HG03159 (cell line): ENCODE results near the gene WBP2.

Experiments
- ATAC-seq: cut with Tn5 transposase; IDR thresholded peaks from one replicate; pipeline ENCODE4 v1.9.1; 2021; ENCODE audit warnings: mild to moderate bottlenecking, moderate library complexity; ENCODE audit not compliant: unreplicated experiment

WBP2 gene

GRCh38 chr17:75846692-75847613 is 8.2 kb downstream of the WBP2 start:
- ATAC-seq: no peak

GRCh38 chr17:75845933-75846691 is 9.0 kb downstream of the WBP2 start:
- no peak for ATAC-seq

GRCh38 chr17:75845058-75845711 is 9.9 kb downstream of the WBP2 start:
- ATAC-seq: peak; percentile 76

- peak; percentile 17 for ATAC-seq
Measured at GRCh38 chr17:75844530-75845057, 10.5 kb downstream of the WBP2 start.

GRCh38 chr17:75843577-75844529 is 11.3 kb downstream of the WBP2 start, which contains the start of gene UNC13D:
Gene UNC13D (minus strand): TSS chr17:75844404. CDS start chr17:75844337, 67 bp downstream.
- no peak for ATAC-seq

- ATAC-seq: no peak
Measured at GRCh38 chr17:75842963-75843576, 12.1 kb downstream of the WBP2 start.

GRCh38 chr17:75842411-75842810 is 12.7 kb downstream of the WBP2 start:
- no peak for ATAC-seq

- ATAC-seq: no peak
Measured at GRCh38 chr17:75840799-75841164, 14.4 kb downstream of the WBP2 start.

- ATAC-seq: no peak
Measured at GRCh38 chr17:75839942-75840798, 15.0 kb downstream of the WBP2 start.

GRCh38 chr17:75838410-75838809 is 16.7 kb downstream of the WBP2 start:
- ATAC-seq: no peak

GRCh38 chr17:75837899-75838298 is 17.2 kb downstream of the WBP2 start:
- no peak for ATAC-seq

- no peak for ATAC-seq
Measured at GRCh38 chr17:75836605-75837004, 18.5 kb downstream of the WBP2 start.

GRCh38 chr17:75835654-75835987 is 19.5 kb downstream of the WBP2 start:
- ATAC-seq: no peak

GRCh38 chr17:75834928-75835653 is 20.0 kb downstream of the WBP2 start:
- ATAC-seq: no peak

- no peak for ATAC-seq
Measured at GRCh38 chr17:75834279-75834920, 20.7 kb downstream of the WBP2 start.

GRCh38 chr17:75832652-75833400 is 22.3 kb downstream of the WBP2 start:
- ATAC-seq: no peak

GRCh38 chr17:75832164-75832651 is 22.9 kb downstream of the WBP2 start:
- no peak for ATAC-seq
